H1 (cell line): ENCODE measurements around the gene GBGT1. TPM values are rescaled to one million over a fixed set of nuclear protein-coding genes. Genes with fewer than 3 reads are reported as not detected.
A peak's percentile ranks its signal among the peaks of the same experiment; 100 is the strongest.

Experiments
- CTCF ChIA-PET: fragments of 300-600 bp; sonication (Branson Sonifier 250); formaldehyde crosslinking; loops from one replicate; lab custom pipeline; 2021; ENCODE audit not compliant: partially characterized antibody; lab: Charles Lee
- POLR2A ChIA-PET: fragments of 300-600 bp; sonication (Branson Sonifier 250); formaldehyde crosslinking; loops from one replicate; lab custom pipeline; 2021; ENCODE audit warnings: inconsistent platforms; ENCODE audit not compliant: partially characterized antibody; lab: Charles Lee
- DNase-seq, 2 experiments: peaks; one replicate each; pipeline versions ENCODE4 v3.0.0 to v3.0.0-alpha.2; 2010 to 2022; ENCODE audit warnings: low spot score in 2 of 2, low read depth in 1 of 2, mixed read lengths in 1 of 2
- FAIRE-seq: peaks from 2 replicates; lab custom pipeline; 2011; peaks lifted over from hg19 to GRCh38; lab: Jason Lieb, UNC
- H2AFZ ChIP-seq: 2 replicates; pipeline ENCODE4 v1.8.1; 2012; ENCODE audit warnings: low read length, inconsistent platforms
- H2AK5ac ChIP-seq: 2 replicates; pipeline ENCODE4 v1.6.1; 2013; ENCODE audit warnings: low read depth, low read length
- H2BK120ac ChIP-seq: replicated peaks from 2 replicates; pipeline ENCODE3; 2013; ENCODE audit warnings: low read depth, low read length, inconsistent platforms
- H2BK12ac ChIP-seq: 2 replicates; pipeline ENCODE4 v1.6.1; 2013; ENCODE audit warnings: low read depth, low read length
- H2BK15ac ChIP-seq: 2 replicates; pipeline ENCODE4 v1.6.1; 2013; ENCODE audit warnings: low read length
- H2BK20ac ChIP-seq: 2 replicates; pipeline ENCODE4 v1.6.1; 2013; ENCODE audit warnings: low read length
- H2BK5ac ChIP-seq: 2 replicates; pipeline ENCODE4 v1.6.1; 2013; ENCODE audit warnings: low read depth, low read length
- H3K14ac ChIP-seq: 2 replicates; pipeline ENCODE4 v1.6.1; 2013; ENCODE audit warnings: inconsistent platforms; ENCODE audit not compliant: insufficient read length
- H3K18ac ChIP-seq: 2 replicates; pipeline ENCODE4 v1.6.1; 2013; ENCODE audit warnings: low read length; ENCODE audit errors: extremely low read depth
- H3K23ac ChIP-seq: 2 replicates; pipeline ENCODE4 v1.6.1; 2013; ENCODE audit warnings: inconsistent platforms; ENCODE audit not compliant: insufficient read length
- H3K23me2 ChIP-seq: 2 replicates; pipeline ENCODE4 v1.6.1; 2013; ENCODE audit warnings: low read depth, low read length
- H3K27ac ChIP-seq: 2 replicates; pipeline ENCODE4 v1.6.1; 2011; ENCODE audit warnings: low read depth, low read length, inconsistent platforms
- H3K27me3 ChIP-seq, 4 experiments: replicated peaks in 1 of 4; 1 replicate in 1 of 4; 2 replicates in 3 of 4; pipeline versions ENCODE4 v1.6.1 to v1.8.1; 2011 to 2013; ENCODE audit warnings: low read length in 3 of 4, mild to moderate bottlenecking in 3 of 4, inconsistent platforms in 2 of 4, mixed read lengths in 2 of 4, moderate library complexity in 1 of 4; ENCODE audit not compliant: control insufficient read depth in 3 of 4, insufficient read depth in 3 of 4; ENCODE audit errors: extremely low read depth in 1 of 4
- H3K36me3 ChIP-seq, 4 experiments: 2 replicates each; pipeline versions ENCODE4 v1.6.1 to v1.8.1; 2011 to 2013; ENCODE audit warnings: mild to moderate bottlenecking in 4 of 4, low read length in 3 of 4, moderate library complexity in 2 of 4, control low read depth in 1 of 4, inconsistent platforms in 1 of 4; ENCODE audit not compliant: insufficient read depth in 4 of 4, control insufficient read depth in 2 of 4
- H3K4ac ChIP-seq: replicated peaks from 2 replicates; pipeline ENCODE3; 2013; ENCODE audit warnings: low read length, low read depth, mixed read lengths, inconsistent platforms; ENCODE audit not compliant: insufficient read length
- H3K4me1 ChIP-seq, 4 experiments: replicated peaks in 1 of 4; 1 replicate in 1 of 4; 2 replicates in 3 of 4; pipeline versions ENCODE4 v1.6.1 to v1.8.1; 2011 to 2013; ENCODE audit warnings: low read length in 3 of 4, inconsistent platforms in 2 of 4, mixed read lengths in 1 of 4; ENCODE audit not compliant: insufficient read depth in 4 of 4, control insufficient read depth in 3 of 4
- H3K4me2 ChIP-seq, 2 experiments: 2 replicates each; pipeline versions ENCODE4 v1.6.1 to v1.8.1; 2011 to 2013; ENCODE audit warnings: low read depth in 2 of 2, low read length in 2 of 2, control low read depth in 1 of 2, inconsistent platforms in 1 of 2, mild to moderate bottlenecking in 1 of 2; ENCODE audit not compliant: insufficient read depth in 1 of 2
- H3K4me3 ChIP-seq, 4 experiments: fragments of 200-600, 300-600 bp in 1 of 4; sonication (generic), shearing (Covaris generic), sonication (Bioruptor Twin) in 1 of 4; 2 replicates each; pipeline versions ENCODE4 v1.5.1 to v1.8.1; 2011 to 2016; ENCODE audit warnings: low read length in 4 of 4, low read depth in 3 of 4, control low read depth in 2 of 4, inconsistent platforms in 2 of 4, mild to moderate bottlenecking in 2 of 4, mixed read lengths in 1 of 4, moderate library complexity in 1 of 4; ENCODE audit not compliant: insufficient read depth in 2 of 4; ENCODE audit errors: extremely low read depth in 1 of 4
- H3K56ac ChIP-seq: replicated peaks from 2 replicates; pipeline ENCODE3; 2013; ENCODE audit warnings: low read depth, mild to moderate bottlenecking, mixed read lengths, low read length, inconsistent platforms; ENCODE audit not compliant: insufficient read length
- H3K79me1 ChIP-seq: 2 replicates; pipeline ENCODE4 v1.6.1; 2013; ENCODE audit warnings: low read depth, low read length, control low read depth
- H3K79me2 ChIP-seq, 2 experiments: 2 replicates each; pipeline versions ENCODE4 v1.6.1 to v1.8.1; 2012 to 2013; ENCODE audit warnings: low read length in 2 of 2, mild to moderate bottlenecking in 2 of 2, inconsistent platforms in 1 of 2; ENCODE audit not compliant: insufficient read depth in 2 of 2, control insufficient read depth in 1 of 2
- H3K9ac ChIP-seq, 4 experiments: replicated peaks in 1 of 4; 1 replicate in 1 of 4; 2 replicates in 3 of 4; pipeline versions ENCODE4 v1.6.1 to v1.8.1; 2011 to 2013; ENCODE audit warnings: low read depth in 3 of 4, low read length in 3 of 4, control low read depth in 2 of 4, mild to moderate bottlenecking in 2 of 4, moderate library complexity in 2 of 4, inconsistent platforms in 1 of 4; ENCODE audit errors: extremely low read depth in 1 of 4
- H3K9me3 ChIP-seq, 2 experiments: 2 replicates each; pipeline versions ENCODE4 v1.6.1 to v1.8.1; 2012 to 2013; ENCODE audit warnings: mild to moderate bottlenecking in 2 of 2, moderate library complexity in 2 of 2, control low read depth in 1 of 2, inconsistent platforms in 1 of 2, low read depth in 1 of 2, low read length in 1 of 2, mixed read lengths in 1 of 2; ENCODE audit not compliant: insufficient read depth in 2 of 2
- H4K20me1 ChIP-seq, 2 experiments: replicated peaks in 1 of 2; 2 replicates each; pipeline versions ENCODE3 to v1.8.1; 2011 to 2013; ENCODE audit warnings: inconsistent platforms in 2 of 2, low read length in 2 of 2, mild to moderate bottlenecking in 1 of 2; ENCODE audit not compliant: insufficient read depth in 2 of 2, control insufficient read depth in 1 of 2
- H4K5ac ChIP-seq: 2 replicates; pipeline ENCODE4 v1.6.1; 2013; ENCODE audit warnings: low read length, low read depth, mixed read lengths, inconsistent platforms; ENCODE audit not compliant: insufficient read length
- H4K8ac ChIP-seq: 2 replicates; pipeline ENCODE4 v1.8.0; 2013; ENCODE audit warnings: mild to moderate bottlenecking, moderate library complexity, low read length, inconsistent platforms; ENCODE audit not compliant: insufficient read depth; ENCODE audit errors: extremely low read depth
- H4K91ac ChIP-seq: replicated peaks from 2 replicates; pipeline ENCODE3; 2013; ENCODE audit warnings: low read length, mixed read lengths, inconsistent platforms; ENCODE audit not compliant: insufficient read length
- BCL11A ChIP-seq, 2 experiments: IDR thresholded peaks; one replicate each; pipeline ENCODE4 v1.6.1; 2011; ENCODE audit warnings: low read depth in 2 of 2, low read length in 2 of 2, mild to moderate bottlenecking in 2 of 2
- EGR1 ChIP-seq: IDR thresholded peaks from 2 replicates; pipeline ENCODE4 v1.6.1; 2011; ENCODE audit warnings: low read depth, low read length, borderline replicate concordance
- NANOG ChIP-seq: IDR thresholded peaks from 2 replicates; pipeline ENCODE4 v1.6.1; 2011; ENCODE audit warnings: low read length, low read depth, mild to moderate bottlenecking, inconsistent platforms; ENCODE audit not compliant: insufficient read depth, poor library complexity, severe bottlenecking
- RNF2 ChIP-seq: fragments of 200-900, 300-1000 bp; sonication (generic); IDR thresholded peaks from 2 replicates; pipeline ENCODE4 v1.7.1; 2016; ENCODE audit warnings: borderline replicate concordance, low read depth, mild to moderate bottlenecking, antibody characterized with exemption, low read length; ENCODE audit not compliant: poor library complexity, severe bottlenecking; ENCODE audit errors: missing control alignments
- SIX5 ChIP-seq: IDR thresholded peaks from 2 replicates; pipeline ENCODE4 v1.6.1; 2011; ENCODE audit warnings: mild to moderate bottlenecking, low read depth, low read length
- SRF ChIP-seq: IDR thresholded peaks from 2 replicates; pipeline ENCODE4 v1.6.1; 2011; ENCODE audit warnings: mild to moderate bottlenecking, low read depth, low read length, moderate library complexity
- TBP ChIP-seq: IDR thresholded peaks from 2 replicates; pipeline ENCODE4 v1.6.1; 2011; ENCODE audit warnings: low read depth, low read length, improper control_type of control experiment
- USF2 ChIP-seq: IDR thresholded peaks from 2 replicates; pipeline ENCODE4 v1.6.1; 2011; ENCODE audit warnings: low read length, improper control_type of control experiment
- WGBS, 2 experiments: shearing (Covaris generic) in 1 of 2; methylation state at CpG; one replicate each; pipeline versions ENCODE4 v1.1.6 to v1.1.7; 2013 to 2015; ENCODE audit warnings: low lambda C conversion rate in 2 of 2, mixed read lengths in 2 of 2, inconsistent platforms in 1 of 2, low coverage in 1 of 2, missing lambda C conversion rate in 1 of 2; ENCODE audit not compliant: insufficient replicate concordance in 2 of 2, insufficient coverage in 1 of 2, insufficient read length in 1 of 2; ENCODE audit errors: extremely low coverage in 1 of 2, missing lambda C conversion rate in 1 of 2; 5-methylcytosine and 5-hydroxymethylcytosine counted together
- polyA plus RNA-seq, 7 experiments: library from polyadenylated mRNA; depleted of rRNA in 3 of 7; stranded (reverse) in 5 of 7; unstranded in 2 of 7; fragments of >200 nt in 5 of 7; fragments of 200-250 nt in 2 of 7; gene quantifications; 1 replicate in 5 of 7; 2 replicates in 1 of 7; 4 replicates in 1 of 7; pipeline versions ENCODE4 v1.2.1 to v1.2.3, GENCODE V29; 2011 to 2013; ENCODE audit warnings: missing spikeins in 2 of 7, mixed read lengths in 2 of 7
- total RNA-seq: library from RNA; stranded (reverse); fragmentation: NEBNext Ultra II Directional; extraction: Animal tissue kit (Norgen Biotek cat#: 25700); gene quantifications from 2 replicates; pipeline ENCODE4 v1.2.1, GENCODE V29; 2021
- TF ChIP-seq, protein P1 (sequence below): IDR thresholded peaks from 2 replicates; pipeline ENCODE4 v1.6.1; 2011; ENCODE audit warnings: low read depth, mild to moderate bottlenecking, low read length; ENCODE audit not compliant: insufficient read depth

GBGT1 gene
- total and polyA plus RNA-seq, 2 of the 8 experiments (the other 6 are each of a cell fraction or from before 2014, with no cell fraction given), result 7.1 to 9.7 TPM

DNA sequence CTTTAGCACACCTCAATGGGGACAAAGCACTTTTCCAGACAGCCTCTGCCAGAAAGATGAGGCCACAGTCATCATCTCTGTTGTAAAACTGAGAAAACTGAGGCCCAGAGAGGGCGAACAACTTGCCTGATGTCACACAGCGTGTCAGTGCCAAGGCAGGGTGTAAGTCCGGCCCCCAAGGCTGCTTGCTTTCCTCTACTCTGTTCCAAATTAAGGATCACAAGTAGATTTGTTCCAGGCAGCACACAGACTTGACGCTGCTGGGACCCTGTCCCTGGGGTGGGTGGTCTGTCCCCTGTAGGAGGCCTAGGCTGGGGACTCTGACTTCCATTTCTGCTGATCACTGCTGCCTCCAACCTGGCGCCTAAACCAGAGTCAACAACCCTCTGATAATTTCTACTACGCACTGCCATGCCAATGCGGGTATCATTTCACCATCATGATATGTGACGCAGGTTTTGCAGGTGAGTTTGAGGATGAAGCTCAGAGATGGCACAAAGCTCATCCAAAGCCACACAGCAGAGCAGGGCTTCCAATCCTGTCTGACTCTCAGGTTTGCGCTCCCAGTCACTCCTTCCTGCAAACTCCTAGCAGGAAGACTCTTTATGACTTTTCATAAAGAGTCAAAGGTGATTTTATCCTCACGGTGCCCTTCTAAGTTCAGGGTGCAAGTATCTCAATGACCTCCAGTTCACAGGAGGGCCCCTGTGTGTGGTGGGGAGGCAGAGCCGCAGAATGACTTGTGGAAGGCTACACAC, 29.1 kb downstream of the GBGT1 start:
- Histone ChIP-seq H4K5ac (no peak overlapping the region), H3K4me1 (peaks cover 0 to 13% (median 10%) of the 10 kb centered on the region in 4 experiments; a peak in 5 of 7 replicates), H2BK15ac (no peak overlapping the region), H3K79me1 (peaks cover 6% of the 10 kb centered on the region), H3K23me2 (no peaks in the 10 kb centered on the region), H3K9me3 (no peaks in the 10 kb centered on the region), H3K4ac (no peak overlapping the region), H3K4me2 (0 out of 4 replicates have a peak overlapping the region, but pooled peaks of 1 of the 2 experiments have one; percentile 4), H2BK12ac (no peak overlapping the region), H2AFZ (no peak overlapping the region), H3K79me2 (no peaks in the 10 kb centered on the region; a peak in 1 of 4 replicates), H3K4me3 (no peak overlapping the region), H3K56ac (no peak overlapping the region), H3K14ac (no peak overlapping the region), H4K20me1 (peaks cover 17 to 33% of the 10 kb centered on the region in 2 experiments), H2BK5ac (no peak overlapping the region), H3K9ac (peak overlapping the region in 1 of 4 experiments; percentile 39; a peak in 2 of 7 replicates), H3K27me3 (no peaks in the 10 kb centered on the region; a peak in 1 of 7 replicates), H2BK120ac (no peak overlapping the region), H3K27ac (peak overlapping the region; percentile 28; the same call in 1 of the 2 replicates), H2AK5ac (no peak overlapping the region; the same call in 1 of the 2 replicates), H3K18ac (no peak overlapping the region), H3K23ac (no peak overlapping the region), H4K8ac (no peak overlapping the region), H2BK20ac (no peak overlapping the region), H4K91ac (no peak overlapping the region), H3K36me3 (no peaks in the 10 kb centered on the region)
- CTCF ChIA-PET, result interaction anchor here (1.0 to 6.2 kb wide), 8 partner anchors 9 to 86 kb away, joined by 3 to 67 read pairs (median 9); partner anchors contain the start of gene RALGDS
- FAIRE-seq, result no peak
- no peak for TF ChIP-seq EGR1
- TF ChIP-seq SRF, result no peak
- TF ChIP-seq BCL11A (IDR thresholded peaks at IDR 0.05; ENCODE audit: low read depth in 2 of 2, low read length in 2 of 2), result no peak
- TF ChIP-seq SIX5, result no peak
- no peak for TF ChIP-seq TBP
- TF ChIP-seq, protein P1, sequence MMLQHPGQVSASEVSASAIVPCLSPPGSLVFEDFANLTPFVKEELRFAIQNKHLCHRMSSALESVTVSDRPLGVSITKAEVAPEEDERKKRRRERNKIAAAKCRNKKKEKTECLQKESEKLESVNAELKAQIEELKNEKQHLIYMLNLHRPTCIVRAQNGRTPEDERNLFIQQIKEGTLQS, result no peak
- no peak for TF ChIP-seq USF2
- TF ChIP-seq RNF2, result no peak
- no peak for TF ChIP-seq NANOG
- WGBS, 2 experiments, result 81% methylated on average over 11 of the region's 11 CpGs; no CpG with 5 or more reads in 1 of the 2 experiments
- DNase-seq, result no peak
- POLR2A ChIA-PET, result interaction anchor here (1.1 to 2.0 kb wide), 3 partner anchors 10 to 13 kb away, joined by 4 to 12 read pairs (median 6); no protein-coding TSS in a partner anchor
